Thoracic aorta (tissue), 2 donors: ENCODE results near the gene KIAA0408. TPM values are rescaled to one million over a fixed set of nuclear protein-coding genes. Genes with fewer than 3 reads are reported as not detected.
"Not testable (repeated sequence)": the region's sequence is repeated elsewhere in the genome, so short reads cannot be mapped to it uniquely, and the experiment has no call there.

Experiments
- ATAC-seq: fragments of 150-250 bp; one replicate; pipeline ENCODE4 v1.8.0; 2017; ENCODE audit warnings: low read depth; ENCODE audit not compliant: insufficient number of reproducible peaks, low FRiP score
- DNase-seq: peaks from one replicate; pipeline ENCODE4 v3.0.0-alpha.2; 2020; ENCODE audit warnings: low spot score
- H3K27ac ChIP-seq, 2 donors: fragments of 200-600 bp; sonication (generic); 1 replicate in 1 of 2; 2 replicates in 1 of 2; pipeline ENCODE4 v1.5.1; 2016; ENCODE audit warnings: mild to moderate bottlenecking in 2 of 2, moderate library complexity in 2 of 2
- H3K27me3 ChIP-seq: fragments of 200-600 bp; sonication (generic); replicated peaks from 2 replicates; pipeline ENCODE4 v1.6.0; 2016; ENCODE audit warnings: mild to moderate bottlenecking; ENCODE audit not compliant: insufficient read depth
- H3K36me3 ChIP-seq: fragments of 200-600 bp; sonication (generic); one replicate; pipeline ENCODE4 v1.5.1; 2016
- H3K4me1 ChIP-seq, 2 donors: fragments of 200-600 bp; sonication (generic); 1 replicate in 1 of 2; 2 replicates in 1 of 2; pipeline versions ENCODE4 v1.5.1 to v1.6.0; 2016; ENCODE audit warnings: low read depth in 2 of 2, mild to moderate bottlenecking in 1 of 2; ENCODE audit not compliant: control insufficient read depth in 1 of 2
- H3K4me3 ChIP-seq: fragments of 200-600 bp; sonication (generic); 2 replicates; pipeline ENCODE4 v1.5.1; 2016; ENCODE audit warnings: mild to moderate bottlenecking
- H3K9me3 ChIP-seq: fragments of 200-600 bp; sonication (generic); 2 replicates; pipeline ENCODE4 v1.5.1; 2016
- CTCF ChIP-seq: fragments of 200-600 bp; sonication (generic); IDR thresholded peaks from one replicate; pipeline ENCODE4 v1.5.1; 2019; ENCODE audit warnings: antibody characterized with exemption
- total RNA-seq, 2 donors: library from RNA; depleted of rRNA; stranded (reverse); fragments of >200 nt; gene quantifications; one replicate each; pipeline versions ENCODE4 v1.1.0 to v1.2.3, GENCODE V29; 2016

KIAA0408 gene
- total RNA-seq, 2 donors from 2014 or later, result 0.68 to 4.7 TPM

- Histone ChIP-seq H3K4me1 (peaks cover 3 to 7% of the 10 kb centered on the region in 2 donors), H3K27me3 (no peaks in the 10 kb centered on the region), H3K27ac (no peak overlapping the region), H3K4me3 (no peak overlapping the region), H3K36me3 (no peaks in the 10 kb centered on the region), H3K9me3 (no peaks in the 10 kb centered on the region)
- peak; percentile 46 for DNase-seq
- TF ChIP-seq CTCF, result peak; percentile 37
- ATAC-seq, result peak; percentile 87
Measured at GRCh38 chr6:127420556-127420955, 38.6 kb downstream of the KIAA0408 start.

- H3K36me3 ChIP-seq, result no peaks in the 10 kb centered on the region
- DNase-seq (no peak), ATAC-seq (no peak)
- H3K4me1 ChIP-seq, result no peaks in the 10 kb centered on the region
- H3K27me3 ChIP-seq, result no peaks in the 10 kb centered on the region
- TF ChIP-seq CTCF, result no peak
- H3K9me3 ChIP-seq, result no peaks in the 10 kb centered on the region
- no peak overlapping the region for H3K27ac ChIP-seq
- no peak overlapping the region for H3K4me3 ChIP-seq
Measured at GRCh38 chr6:127415096-127415495, 44.1 kb downstream of the KIAA0408 start.

GRCh38 chr6:127413123-127413522 is 46.1 kb downstream of the KIAA0408 start:
- not testable (repeated sequence) for H3K9me3 ChIP-seq, ATAC-seq, H3K36me3 ChIP-seq, DNase-seq, H3K27me3 ChIP-seq, H3K4me1 ChIP-seq, H3K27ac ChIP-seq, H3K4me3 ChIP-seq

DNA sequence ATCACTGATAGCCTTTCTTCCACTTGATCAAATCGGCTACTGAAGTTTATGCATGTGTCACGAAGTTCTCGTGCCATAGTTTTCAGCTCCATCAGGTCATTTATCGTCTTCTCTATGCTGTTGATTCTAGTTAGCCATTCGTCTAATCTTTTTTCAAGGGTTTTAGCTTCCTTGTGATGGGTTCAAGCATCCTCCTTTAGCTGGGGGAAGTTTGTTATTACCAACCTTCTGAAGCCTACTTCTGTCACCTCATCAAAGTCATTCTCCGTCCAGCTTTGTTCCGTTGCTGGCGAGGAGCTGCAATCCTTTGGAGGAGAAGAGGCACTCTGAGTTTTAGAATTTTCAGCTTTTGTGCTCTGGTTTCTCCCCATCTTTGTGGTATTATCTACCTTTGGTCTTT is 47.2 kb downstream of the KIAA0408 start:
- not testable (repeated sequence) for H3K9me3 ChIP-seq, H3K36me3 ChIP-seq, H3K4me1 ChIP-seq, H3K4me3 ChIP-seq, ATAC-seq, H3K27ac ChIP-seq, H3K27me3 ChIP-seq, DNase-seq

Other genes starting within 250 kb of the KIAA0408 start
- 10 to 100 TPM; 37.6 to 79.6 TPM for gene RNF146, start 192.5 kb downstream of the KIAA0408 start, total RNA-seq
- 10 to 100 TPM; 29.9 to 52.9 TPM for gene ECHDC1, start 115.8 kb downstream of the KIAA0408 start, total RNA-seq
- gene C6orf58, start 117.8 kb upstream of the KIAA0408 start, total RNA-seq, result not detected